Ectodermal cell (in vitro differentiated cells): ENCODE data around the gene RAB28. TPM values are rescaled to one million over a fixed set of nuclear protein-coding genes. Genes with fewer than 3 reads are reported as not detected.

ENCODE experiments used
- H3K27ac ChIP-seq: 2 replicates; pipeline ENCODE4 v1.7.0; 2013; ENCODE audit warnings: mild to moderate bottlenecking, low read depth, low read length; ENCODE audit not compliant: insufficient read depth, poor library complexity, severe bottlenecking
- H3K27me3 ChIP-seq: 2 replicates; pipeline ENCODE4 v1.7.0; 2013; ENCODE audit warnings: mild to moderate bottlenecking, low read length; ENCODE audit not compliant: insufficient read depth, control insufficient read depth, poor library complexity, severe bottlenecking
- H3K36me3 ChIP-seq: one replicate; pipeline ENCODE4 v1.7.0; 2013; ENCODE audit warnings: low read length; ENCODE audit not compliant: control insufficient read depth, insufficient read depth
- H3K4me1 ChIP-seq: one replicate; pipeline ENCODE4 v1.7.0; 2013; ENCODE audit warnings: low read length; ENCODE audit not compliant: control insufficient read depth, insufficient read depth
- H3K4me3 ChIP-seq: 2 replicates; pipeline ENCODE4 v1.7.0; 2013; ENCODE audit warnings: low read depth, low read length, control low read depth; ENCODE audit not compliant: insufficient read depth
- H3K9me3 ChIP-seq: 2 replicates; pipeline ENCODE4 v1.7.0; 2013; ENCODE audit warnings: mild to moderate bottlenecking, low read length, moderate library complexity; ENCODE audit not compliant: control insufficient read depth
- WGBS, 2 experiments: methylation state at CpG; one replicate each; pipeline ENCODE4 v1.1.7; 2013; ENCODE audit warnings: missing lambda C conversion rate in 2 of 2; 5-methylcytosine and 5-hydroxymethylcytosine counted together
- polyA plus RNA-seq, 4 experiments: library from polyadenylated mRNA; stranded (reverse); fragments of 50-300 nt; gene quantifications; one replicate each; pipeline ENCODE4 v1.2.3, GENCODE V29; 2013

Gene RAB28
- polyA plus RNA-seq (2013, experiment 1 of 4) = 35.4 TPM
- 36.0 TPM for polyA plus RNA-seq (2013, experiment 2 of 4)
- polyA plus RNA-seq (2013, experiment 3 of 4) = 34.0 TPM
- polyA plus RNA-seq (2013, experiment 4 of 4) = 38.4 TPM

GRCh38 chr4:13484122-13484748 lies at the start of gene RAB28:
Gene RAB28, minus strand, starts transcription at chr4:13484340.
- no peaks in the 10 kb centered on the region for H3K27me3 ChIP-seq
- H3K4me1 ChIP-seq = peaks cover 11% of the 10 kb centered on the region
- H3K27ac ChIP-seq = peak within 1 kb of the TSS; percentile 91
- WGBS, 2 experiments = 0% methylated on average over 59 of the region's 59 CpGs
- no peaks in the 10 kb centered on the region for H3K9me3 ChIP-seq
- H3K4me3 ChIP-seq = peak within 1 kb of the TSS; percentile 87
- no peaks in the 10 kb centered on the region for H3K36me3 ChIP-seq

- H3K9me3 ChIP-seq = no peaks in the 10 kb centered on the region
- H3K4me3 ChIP-seq = no peak overlapping the region
- H3K4me1 ChIP-seq = peaks cover 8% of the 10 kb centered on the region
- H3K36me3 ChIP-seq = no peaks in the 10 kb centered on the region
- peaks cover 98% of the 10 kb centered on the region for H3K27me3 ChIP-seq
- H3K27ac ChIP-seq = no peak overlapping the region
- 57 to 63% methylated on average over 8 of the region's 8 CpGs for WGBS, 2 experiments
Observed at GRCh38 chr4:13531625-13531998, 47.5 kb upstream of the RAB28 start.

- Histone ChIP-seq H3K27me3 (peaks cover 98% of the 10 kb centered on the region), H3K27ac (no peak overlapping the region), H3K4me1 (peaks cover 8% of the 10 kb centered on the region), H3K4me3 (no peak overlapping the region), H3K36me3 (no peaks in the 10 kb centered on the region), H3K9me3 (no peaks in the 10 kb centered on the region)
- 38 to 40% methylated on average over 35 of the region's 35 CpGs for WGBS, 2 experiments
Observed at GRCh38 chr4:13530823-13531624, 46.9 kb upstream of the RAB28 start.

GRCh38 chr4:13529128-13529919 lies 45.2 kb upstream of the RAB28 start:
- 85 to 87% methylated on average over 37 of the region's 37 CpGs for WGBS, 2 experiments
- Histone ChIP-seq H3K27me3 (peaks cover 83% of the 10 kb centered on the region), H3K4me1 (peaks cover 2% of the 10 kb centered on the region)

GRCh38 chr4:13528821-13529127 lies 44.6 kb upstream of the RAB28 start:
- Histone ChIP-seq H3K9me3 (no peaks in the 10 kb centered on the region), H3K4me1 (no peaks in the 10 kb centered on the region), H3K36me3 (no peaks in the 10 kb centered on the region), H3K4me3 (no peak overlapping the region), H3K27me3 (peaks cover 77% of the 10 kb centered on the region), H3K27ac (no peak overlapping the region)
- 85 to 88% methylated on average over 5 of the region's 5 CpGs for WGBS, 2 experiments

More at GRCh38 chr4:13529128-13529919, 45.2 kb upstream of the RAB28 start:
- Histone ChIP-seq H3K9me3 (no peaks in the 10 kb centered on the region), H3K27ac (no peak overlapping the region), H3K36me3 (no peaks in the 10 kb centered on the region), H3K4me3 (no peak overlapping the region)

GRCh38 chr4:13527981-13528820 lies 44.1 kb upstream of the RAB28 start:
- no peak overlapping the region for H3K4me3 ChIP-seq
- no peaks in the 10 kb centered on the region for H3K4me1 ChIP-seq
- H3K9me3 ChIP-seq = no peaks in the 10 kb centered on the region
- 81 to 82% methylated on average over 31 to 35 of the region's 35 CpGs for WGBS, 2 experiments
- H3K27me3 ChIP-seq = peaks cover 73% of the 10 kb centered on the region
- no peak overlapping the region for H3K27ac ChIP-seq
- H3K36me3 ChIP-seq = no peaks in the 10 kb centered on the region

- Histone ChIP-seq H3K36me3 (no peaks in the 10 kb centered on the region), H3K4me3 (no peak overlapping the region), H3K27me3 (peaks cover 65% of the 10 kb centered on the region), H3K4me1 (no peaks in the 10 kb centered on the region), H3K9me3 (no peaks in the 10 kb centered on the region), H3K27ac (no peak overlapping the region)
- WGBS, 2 experiments = 81 to 85% methylated on average over 46 of the region's 46 CpGs
Observed at GRCh38 chr4:13527192-13527980, 43.2 kb upstream of the RAB28 start.

- WGBS, 2 experiments = 89 to 96% methylated on average over 3 of the region's 3 CpGs
- Histone ChIP-seq H3K36me3 (no peaks in the 10 kb centered on the region), H3K4me1 (no peaks in the 10 kb centered on the region), H3K9me3 (no peaks in the 10 kb centered on the region), H3K4me3 (no peak overlapping the region), H3K27me3 (peaks cover 57% of the 10 kb centered on the region), H3K27ac (no peak overlapping the region)
Observed at GRCh38 chr4:13526658-13527057, 42.5 kb upstream of the RAB28 start.

- no peaks in the 10 kb centered on the region for H3K36me3 ChIP-seq
- H3K9me3 ChIP-seq = no peaks in the 10 kb centered on the region
- H3K27me3 ChIP-seq = peaks cover 48% of the 10 kb centered on the region
- H3K27ac ChIP-seq = no peak overlapping the region
- 84 to 92% methylated on average over 3 to 4 of the region's 4 CpGs for WGBS, 2 experiments
- no peak overlapping the region for H3K4me3 ChIP-seq
- H3K4me1 ChIP-seq = no peaks in the 10 kb centered on the region
Observed at GRCh38 chr4:13525606-13526281, 41.6 kb upstream of the RAB28 start.
